ENCODE data around the gene OR2F1.

DNA sequence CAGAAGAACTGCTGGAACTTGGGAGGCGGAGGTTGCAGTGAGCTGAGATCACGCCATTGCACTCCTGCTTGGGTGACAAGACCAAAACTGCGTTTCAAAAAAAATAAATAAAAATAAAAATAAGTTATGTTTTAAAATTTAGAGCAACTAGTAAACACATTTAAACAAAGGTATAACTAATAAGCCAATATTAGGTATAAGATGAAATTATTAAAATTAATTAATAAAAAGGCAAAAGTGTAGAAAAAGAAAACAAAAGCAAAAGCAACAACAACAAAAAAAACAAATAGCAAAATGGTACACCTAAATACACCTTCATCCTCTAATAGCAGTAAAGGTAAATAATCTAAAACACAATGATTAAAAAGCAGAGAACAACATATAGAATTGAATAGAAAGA lies 39.3 kb downstream of the OR2F1 start:
- TF ChIP-seq POLR2A (IDR thresholded peaks at IDR 0.05): no peak
- TF ChIP-seq, protein P1, sequence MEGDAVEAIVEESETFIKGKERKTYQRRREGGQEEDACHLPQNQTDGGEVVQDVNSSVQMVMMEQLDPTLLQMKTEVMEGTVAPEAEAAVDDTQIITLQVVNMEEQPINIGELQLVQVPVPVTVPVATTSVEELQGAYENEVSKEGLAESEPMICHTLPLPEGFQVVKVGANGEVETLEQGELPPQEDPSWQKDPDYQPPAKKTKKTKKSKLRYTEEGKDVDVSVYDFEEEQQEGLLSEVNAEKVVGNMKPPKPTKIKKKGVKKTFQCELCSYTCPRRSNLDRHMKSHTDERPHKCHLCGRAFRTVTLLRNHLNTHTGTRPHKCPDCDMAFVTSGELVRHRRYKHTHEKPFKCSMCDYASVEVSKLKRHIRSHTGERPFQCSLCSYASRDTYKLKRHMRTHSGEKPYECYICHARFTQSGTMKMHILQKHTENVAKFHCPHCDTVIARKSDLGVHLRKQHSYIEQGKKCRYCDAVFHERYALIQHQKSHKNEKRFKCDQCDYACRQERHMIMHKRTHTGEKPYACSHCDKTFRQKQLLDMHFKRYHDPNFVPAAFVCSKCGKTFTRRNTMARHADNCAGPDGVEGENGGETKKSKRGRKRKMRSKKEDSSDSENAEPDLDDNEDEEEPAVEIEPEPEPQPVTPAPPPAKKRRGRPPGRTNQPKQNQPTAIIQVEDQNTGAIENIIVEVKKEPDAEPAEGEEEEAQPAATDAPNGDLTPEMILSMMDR (IDR thresholded peaks at IDR 0.05): no peak
